Progenitor cell of endocrine pancreas (in vitro differentiated cells): Measurements from ENCODE around the gene SLC5A10. TPM values are rescaled to one million over a fixed set of nuclear protein-coding genes. Genes with fewer than 3 reads are reported as not detected.
A peak's percentile ranks its signal among the peaks of the same experiment; 100 is the strongest.

Source experiments
- DNase-seq: peaks from one replicate; pipeline ENCODE4 v3.0.0; 2021; ENCODE audit warnings: low spot score; ENCODE audit not compliant: unreplicated experiment
- H3K27ac Mint-ChIP-seq: 2 replicates; pipeline ENCODE4 v1.8.0; 2021; ENCODE audit warnings: mild to moderate bottlenecking, moderate library complexity, mixed read lengths
- H3K27me3 Mint-ChIP-seq: 2 replicates; pipeline ENCODE4 v1.8.0; 2021; ENCODE audit warnings: mixed read lengths
- H3K36me3 Mint-ChIP-seq: 2 replicates; pipeline ENCODE4 v1.8.0; 2022; ENCODE audit warnings: mixed read lengths; ENCODE audit not compliant: insufficient read depth
- H3K4me1 Mint-ChIP-seq: 2 replicates; pipeline ENCODE4 v1.8.0; 2021; ENCODE audit warnings: low read depth, mixed read lengths
- H3K4me3 Mint-ChIP-seq: 2 replicates; pipeline ENCODE4 v1.8.0; 2021; ENCODE audit warnings: low read depth, mild to moderate bottlenecking, moderate library complexity, mixed read lengths
- H3K9me3 Mint-ChIP-seq: 2 replicates; pipeline ENCODE4 v1.8.0; 2021; ENCODE audit warnings: low read depth, mixed read lengths
- CTCF ChIP-seq: fragments of 200-600 bp; sonication (generic); IDR thresholded peaks from one replicate; pipeline ENCODE4 v1.5.0; 2021; ENCODE audit warnings: antibody characterized with exemption, mild to moderate bottlenecking; ENCODE audit not compliant: unreplicated experiment
- total RNA-seq: library from RNA; stranded (reverse); gene quantifications from 2 replicates; pipeline ENCODE4 v1.2.1, GENCODE V29; 2021

The SLC5A10 gene
- total RNA-seq, 1 donor from 2014 or later, result not detected

DNA sequence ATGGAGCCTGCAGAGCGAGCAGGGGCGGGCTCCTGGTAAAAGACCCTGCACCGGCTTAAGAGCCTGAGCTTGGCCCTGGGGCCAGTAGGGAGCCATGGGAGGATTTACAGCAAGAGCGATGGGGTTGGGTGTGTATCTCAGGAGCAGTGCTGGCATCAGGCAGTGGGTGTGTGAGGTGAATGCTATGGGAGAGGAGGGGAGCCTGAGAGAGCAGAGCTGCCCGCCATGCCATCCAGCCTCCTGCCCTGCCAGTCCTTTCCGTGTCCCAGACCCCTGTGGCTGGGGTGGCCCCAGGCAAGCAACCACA, 29.3 kb downstream of the SLC5A10 start:
- peak overlapping the region; percentile 85 for H3K27ac Mint-ChIP-seq
- H3K9me3 Mint-ChIP-seq, result no peaks in the 10 kb centered on the region
- H3K4me1 Mint-ChIP-seq, result peaks cover 12% of the 10 kb centered on the region
- no peaks in the 10 kb centered on the region for H3K27me3 Mint-ChIP-seq
- no peak overlapping the region for H3K4me3 Mint-ChIP-seq
- no peak for DNase-seq
- peaks cover 9% of the 10 kb centered on the region for H3K36me3 Mint-ChIP-seq
- no peak for TF ChIP-seq CTCF

DNA sequence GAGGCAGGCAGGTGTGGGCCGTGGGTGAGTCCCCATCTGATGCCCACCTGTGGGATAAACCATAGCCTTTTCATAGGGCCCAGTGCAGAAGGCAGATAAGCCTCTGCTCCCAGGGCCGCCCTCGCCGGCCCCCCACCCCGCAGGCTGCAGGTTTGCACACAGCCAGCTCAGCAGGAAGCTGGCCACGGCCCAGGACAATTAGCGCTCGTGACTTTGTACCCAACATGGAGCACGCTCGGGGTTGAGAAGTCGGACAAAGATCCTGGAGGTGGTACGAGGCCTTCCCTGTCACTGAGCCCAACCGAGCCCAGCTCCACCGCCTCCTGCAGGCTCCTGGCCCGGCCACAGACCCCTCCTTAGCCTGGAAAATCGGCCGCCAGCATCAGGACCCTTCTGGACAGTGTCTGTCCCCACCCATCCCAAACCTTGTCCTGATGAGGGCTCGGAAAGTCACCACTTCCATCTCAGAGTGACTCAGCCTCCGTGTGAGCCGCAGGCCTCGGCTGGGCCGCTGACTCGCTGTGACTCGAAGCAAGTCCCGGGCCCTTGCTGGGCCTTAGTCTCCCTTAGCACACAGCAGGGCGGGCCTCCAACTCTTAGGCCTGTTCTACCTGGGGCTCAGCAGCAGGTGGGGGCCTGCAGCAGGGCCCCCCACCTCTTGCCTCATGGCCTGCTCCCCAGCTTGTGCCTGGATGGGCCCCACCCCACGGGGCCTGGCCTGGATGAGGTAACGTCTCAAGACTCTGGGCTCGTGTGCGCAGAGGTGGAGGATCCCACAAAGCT, 29.9 kb downstream of the SLC5A10 start:
- no peak for TF ChIP-seq CTCF
- peak overlapping the region; percentile 88 for H3K27ac Mint-ChIP-seq
- DNase-seq, result no peak
- H3K9me3 Mint-ChIP-seq, result no peaks in the 10 kb centered on the region
- H3K27me3 Mint-ChIP-seq, result no peaks in the 10 kb centered on the region
- peaks cover 12% of the 10 kb centered on the region for H3K4me1 Mint-ChIP-seq
- peaks cover 6% of the 10 kb centered on the region for H3K36me3 Mint-ChIP-seq
- no peak overlapping the region for H3K4me3 Mint-ChIP-seq

DNA sequence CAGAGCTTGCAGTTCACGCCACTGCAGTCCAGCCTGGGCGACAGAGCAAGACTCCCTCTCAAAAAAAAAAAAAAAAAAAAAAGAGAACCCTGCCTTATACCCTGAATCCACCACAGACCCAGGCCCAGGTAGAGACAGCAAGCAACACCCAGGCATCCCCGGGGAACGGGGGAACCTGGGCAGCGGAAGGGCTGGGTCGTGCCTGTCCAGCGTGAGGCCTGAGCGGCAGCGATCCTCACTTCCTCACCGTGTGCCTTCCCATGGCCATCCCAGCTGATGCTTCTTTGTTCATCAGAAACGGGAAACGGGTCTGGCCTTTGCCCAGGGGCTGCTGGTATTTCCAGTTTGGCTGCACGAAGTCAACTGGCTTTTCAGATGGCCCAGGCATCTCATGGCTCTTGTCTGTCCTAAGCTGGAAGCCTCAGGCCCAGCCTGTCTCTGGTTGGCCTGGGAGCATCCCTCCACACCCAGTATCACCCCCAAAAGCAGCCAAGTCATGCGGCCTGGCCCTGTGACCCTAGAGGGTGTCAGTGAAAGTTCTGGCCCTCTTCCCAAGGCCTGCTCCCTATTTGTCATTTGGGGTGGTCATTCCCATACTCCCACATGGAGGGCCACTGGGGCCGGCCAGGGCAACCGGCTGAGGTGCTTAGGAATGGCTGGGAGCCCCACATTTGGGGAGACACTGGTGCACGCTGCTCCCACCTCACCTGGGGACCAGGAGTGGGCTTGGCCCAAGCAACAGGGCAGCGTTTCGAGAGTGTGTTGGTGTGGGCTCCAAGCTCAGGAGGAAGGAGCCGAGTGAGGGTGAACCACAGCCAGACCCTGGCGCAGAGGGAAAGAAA, 32.5 kb downstream of the SLC5A10 start:
- Mint-ChIP-seq H3K27ac (no peak overlapping the region), H3K9me3 (no peaks in the 10 kb centered on the region), H3K4me3 (no peak overlapping the region), H3K27me3 (no peaks in the 10 kb centered on the region), H3K4me1 (peaks cover 12% of the 10 kb centered on the region), H3K36me3 (peaks cover 4% of the 10 kb centered on the region)
- no peak for TF ChIP-seq CTCF
- DNase-seq, result no peak

- Mint-ChIP-seq H3K9me3 (no peaks in the 10 kb centered on the region), H3K36me3 (peaks cover 6% of the 10 kb centered on the region), H3K27me3 (no peaks in the 10 kb centered on the region), H3K27ac (no peak overlapping the region), H3K4me3 (no peak overlapping the region), H3K4me1 (peaks cover 11% of the 10 kb centered on the region)
- DNase-seq, result no peak
- TF ChIP-seq CTCF, result no peak
Observed at GRCh38 chr17:18985475-18985874, 33.5 kb downstream of the SLC5A10 start.

- no peak for DNase-seq
- TF ChIP-seq CTCF, result no peak
- Mint-ChIP-seq H3K4me3 (no peak overlapping the region), H3K27me3 (no peaks in the 10 kb centered on the region), H3K27ac (no peak overlapping the region), H3K9me3 (no peaks in the 10 kb centered on the region), H3K36me3 (peaks cover 6% of the 10 kb centered on the region), H3K4me1 (peaks cover 5% of the 10 kb centered on the region)
Observed at GRCh38 chr17:18986541-18987229, 34.7 kb downstream of the SLC5A10 start.
